ENCODE data around the gene ZCCHC24.

DNA sequence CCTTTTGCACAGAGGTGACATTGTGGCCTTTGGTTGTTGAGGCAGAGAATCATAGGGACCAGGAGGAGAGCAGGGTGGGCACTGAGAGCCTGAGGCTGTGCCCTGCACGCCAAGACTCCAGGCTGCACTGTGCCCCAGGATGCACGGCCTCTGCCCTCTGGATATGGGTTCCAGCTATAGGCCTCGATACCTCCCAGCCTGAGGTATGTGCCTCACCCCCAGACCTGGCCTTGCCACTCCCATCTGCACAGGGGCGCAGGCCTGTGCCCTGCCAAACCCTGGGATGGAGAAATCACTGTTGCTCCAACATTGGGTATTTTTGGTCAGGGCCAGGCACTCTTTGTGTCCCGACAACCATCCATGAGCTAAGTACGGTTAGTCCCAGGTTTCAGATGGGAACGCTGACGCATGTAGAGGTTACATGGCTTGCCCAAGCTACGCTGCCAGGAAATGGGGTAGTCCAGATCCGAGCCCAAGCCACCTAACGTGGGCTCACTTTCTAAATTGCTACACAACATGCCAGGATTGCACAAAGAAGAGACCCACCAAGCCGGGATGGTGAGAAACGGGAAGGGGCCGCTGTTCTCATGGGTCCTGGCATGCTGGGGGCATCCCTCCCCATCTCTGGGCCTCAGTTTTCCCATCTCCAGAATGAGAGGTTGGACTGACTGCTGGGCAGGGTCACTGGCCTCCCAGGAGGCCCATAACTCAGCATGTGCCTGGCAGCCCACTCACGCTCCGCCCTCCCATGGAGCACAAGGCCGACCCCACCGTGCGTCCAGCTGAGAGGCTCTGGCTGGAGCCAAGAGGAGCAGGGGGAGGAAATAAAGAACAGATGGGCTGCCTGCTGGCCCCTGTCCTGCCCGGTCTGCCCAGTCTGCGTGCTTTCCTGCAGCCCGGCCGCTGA lies 44.2 kb downstream of the ZCCHC24 start:
- TF ChIP-seq, protein P1, sequence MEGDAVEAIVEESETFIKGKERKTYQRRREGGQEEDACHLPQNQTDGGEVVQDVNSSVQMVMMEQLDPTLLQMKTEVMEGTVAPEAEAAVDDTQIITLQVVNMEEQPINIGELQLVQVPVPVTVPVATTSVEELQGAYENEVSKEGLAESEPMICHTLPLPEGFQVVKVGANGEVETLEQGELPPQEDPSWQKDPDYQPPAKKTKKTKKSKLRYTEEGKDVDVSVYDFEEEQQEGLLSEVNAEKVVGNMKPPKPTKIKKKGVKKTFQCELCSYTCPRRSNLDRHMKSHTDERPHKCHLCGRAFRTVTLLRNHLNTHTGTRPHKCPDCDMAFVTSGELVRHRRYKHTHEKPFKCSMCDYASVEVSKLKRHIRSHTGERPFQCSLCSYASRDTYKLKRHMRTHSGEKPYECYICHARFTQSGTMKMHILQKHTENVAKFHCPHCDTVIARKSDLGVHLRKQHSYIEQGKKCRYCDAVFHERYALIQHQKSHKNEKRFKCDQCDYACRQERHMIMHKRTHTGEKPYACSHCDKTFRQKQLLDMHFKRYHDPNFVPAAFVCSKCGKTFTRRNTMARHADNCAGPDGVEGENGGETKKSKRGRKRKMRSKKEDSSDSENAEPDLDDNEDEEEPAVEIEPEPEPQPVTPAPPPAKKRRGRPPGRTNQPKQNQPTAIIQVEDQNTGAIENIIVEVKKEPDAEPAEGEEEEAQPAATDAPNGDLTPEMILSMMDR (IDR thresholded peaks at IDR 0.05), result no peak
- TF ChIP-seq POLR2A (IDR thresholded peaks at IDR 0.05), result no peak

All from Peyer's patch (tissue), 4 donors.